DND-41 (cell line): ENCODE results near the gene AKAP17A.

Experiments used
- ATAC-seq: fragments of 200-7000 bp; cut with Tn5 transposase; 3 replicates; pipeline ENCODE4 v1.9.1; 2021; ENCODE audit warnings: low read depth; ENCODE audit not compliant: insufficient read depth
- DNase-seq: peaks from one replicate; pipeline ENCODE4 v3.0.0-alpha.2; 2020
- H2AFZ ChIP-seq: 2 replicates; pipeline ENCODE4 v1.6.0; 2012; ENCODE audit warnings: low read depth, low read length
- H3K27ac ChIP-seq: 2 replicates; pipeline ENCODE4 v1.5.1; 2012; ENCODE audit warnings: low read length, inconsistent platforms
- H3K27me3 ChIP-seq: fragments of 200-600 bp; sonication (generic); 2 replicates; pipeline ENCODE4 v1.6.0; 2012; ENCODE audit warnings: low read length, mild to moderate bottlenecking, inconsistent platforms; ENCODE audit not compliant: insufficient read depth, poor library complexity
- H3K36me3 ChIP-seq: 2 replicates; pipeline ENCODE4 v1.5.1; 2012; ENCODE audit warnings: low read length, inconsistent platforms; ENCODE audit not compliant: insufficient read depth
- H3K4me1 ChIP-seq: 2 replicates; pipeline ENCODE4 v1.5.1; 2012; ENCODE audit warnings: mild to moderate bottlenecking, low read length; ENCODE audit not compliant: insufficient read depth
- H3K4me2 ChIP-seq: 2 replicates; pipeline ENCODE4 v1.6.0; 2012; ENCODE audit warnings: mild to moderate bottlenecking, moderate library complexity, low read length, inconsistent platforms; ENCODE audit not compliant: insufficient read depth
- H3K4me3 ChIP-seq, 2 experiments: fragments of 200-600 bp in 1 of 2; shearing (Covaris generic) in 1 of 2; 2 replicates each; pipeline ENCODE4 v1.5.1; 2012 to 2016; ENCODE audit warnings: inconsistent platforms in 2 of 2, low read length in 2 of 2, mild to moderate bottlenecking in 2 of 2, low read depth in 1 of 2, moderate library complexity in 1 of 2
- H3K79me2 ChIP-seq: 2 replicates; pipeline ENCODE4 v1.6.0; 2012; ENCODE audit warnings: low read length, inconsistent platforms; ENCODE audit not compliant: insufficient read depth
- H3K9ac ChIP-seq: 2 replicates; pipeline ENCODE4 v1.6.0; 2012; ENCODE audit warnings: low read depth, mild to moderate bottlenecking, inconsistent platforms, low read length, moderate library complexity
- H3K9me3 ChIP-seq: 2 replicates; pipeline ENCODE4 v1.5.1; 2012; ENCODE audit warnings: low read length, moderate library complexity, mild to moderate bottlenecking, inconsistent platforms; ENCODE audit not compliant: insufficient read depth, severe bottlenecking
- H4K20me1 ChIP-seq: 2 replicates; pipeline ENCODE4 v1.6.0; 2012; ENCODE audit warnings: low read length; ENCODE audit not compliant: insufficient read depth
- EZH2 ChIP-seq: IDR thresholded peaks from 3 replicates; pipeline ENCODE4 v1.6.1; 2012; ENCODE audit warnings: borderline replicate concordance, low read depth, mild to moderate bottlenecking, moderate library complexity, low read length, inconsistent platforms; ENCODE audit not compliant: severe bottlenecking
- TF ChIP-seq, protein P1 (sequence below): IDR thresholded peaks from 2 replicates; pipeline ENCODE4 v1.5.1; 2012; ENCODE audit warnings: borderline replicate concordance, low read length, moderate library complexity, mild to moderate bottlenecking; ENCODE audit not compliant: poor library complexity, severe bottlenecking; ENCODE audit errors: extremely low read depth

The AKAP17A gene

DNA sequence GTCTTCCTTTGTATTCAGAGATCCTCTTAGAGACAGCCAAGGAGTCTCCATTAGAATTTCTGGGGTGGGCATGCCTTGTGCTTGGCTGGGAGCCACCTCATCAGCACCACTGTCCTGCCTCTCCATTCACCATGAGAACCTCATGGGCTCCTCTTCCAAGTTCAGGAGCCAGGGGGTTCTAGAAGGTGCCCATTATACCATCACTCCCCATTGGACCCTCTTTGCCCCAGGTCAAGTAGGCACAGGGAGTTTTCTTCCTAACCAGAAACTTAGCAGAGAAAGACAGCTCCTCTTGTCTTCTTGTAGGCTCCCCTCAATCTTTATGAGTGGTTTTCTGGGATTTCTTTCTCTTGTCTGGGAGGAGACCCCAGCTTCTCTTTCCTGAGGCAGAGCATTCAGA is 54.6 kb downstream of the AKAP17A start:
- Histone ChIP-seq H3K27ac (no peak overlapping the region), H3K79me2 (no peaks in the 10 kb centered on the region), H3K9ac (no peak overlapping the region), H3K4me1 (0 out of 2 replicates have a peak, but pooled peaks cover 4% of the 10 kb centered on the region), H3K4me3 (no peak overlapping the region), H3K4me2 (no peak overlapping the region), H3K9me3 (peaks cover 9% of the 10 kb centered on the region), H3K27me3 (no peaks in the 10 kb centered on the region), H4K20me1 (no peaks in the 10 kb centered on the region), H3K36me3 (no peaks in the 10 kb centered on the region), H2AFZ (no peak overlapping the region)
- no peak for DNase-seq
- ATAC-seq, result no peak
- TF ChIP-seq, protein P1, sequence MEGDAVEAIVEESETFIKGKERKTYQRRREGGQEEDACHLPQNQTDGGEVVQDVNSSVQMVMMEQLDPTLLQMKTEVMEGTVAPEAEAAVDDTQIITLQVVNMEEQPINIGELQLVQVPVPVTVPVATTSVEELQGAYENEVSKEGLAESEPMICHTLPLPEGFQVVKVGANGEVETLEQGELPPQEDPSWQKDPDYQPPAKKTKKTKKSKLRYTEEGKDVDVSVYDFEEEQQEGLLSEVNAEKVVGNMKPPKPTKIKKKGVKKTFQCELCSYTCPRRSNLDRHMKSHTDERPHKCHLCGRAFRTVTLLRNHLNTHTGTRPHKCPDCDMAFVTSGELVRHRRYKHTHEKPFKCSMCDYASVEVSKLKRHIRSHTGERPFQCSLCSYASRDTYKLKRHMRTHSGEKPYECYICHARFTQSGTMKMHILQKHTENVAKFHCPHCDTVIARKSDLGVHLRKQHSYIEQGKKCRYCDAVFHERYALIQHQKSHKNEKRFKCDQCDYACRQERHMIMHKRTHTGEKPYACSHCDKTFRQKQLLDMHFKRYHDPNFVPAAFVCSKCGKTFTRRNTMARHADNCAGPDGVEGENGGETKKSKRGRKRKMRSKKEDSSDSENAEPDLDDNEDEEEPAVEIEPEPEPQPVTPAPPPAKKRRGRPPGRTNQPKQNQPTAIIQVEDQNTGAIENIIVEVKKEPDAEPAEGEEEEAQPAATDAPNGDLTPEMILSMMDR, result no peak
- TF ChIP-seq EZH2, result no peak

DNA sequence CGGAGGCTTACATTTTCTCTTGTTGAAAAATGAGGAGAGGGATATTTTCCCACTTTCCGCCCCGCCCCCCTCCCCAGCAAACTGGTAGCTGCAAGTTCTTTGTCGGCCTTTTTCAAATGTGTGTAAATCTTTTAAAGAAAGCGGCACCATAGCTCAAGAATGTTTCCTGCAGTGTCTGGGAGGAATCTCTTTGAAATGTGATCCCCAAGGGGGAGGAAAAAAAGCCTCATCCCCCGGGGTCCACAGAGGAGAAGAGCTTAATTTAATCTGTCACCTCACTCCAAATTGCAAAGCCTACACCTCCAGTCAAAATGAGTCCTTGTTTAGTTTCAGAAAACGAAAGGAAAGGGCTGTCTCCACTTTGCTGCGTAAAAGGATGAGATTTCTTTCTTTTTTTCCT is 58.2 kb downstream of the AKAP17A start:
- Histone ChIP-seq H3K79me2 (no peaks in the 10 kb centered on the region), H3K4me1 (0 out of 2 replicates have a peak, but pooled peaks cover 4% of the 10 kb centered on the region), H3K4me2 (no peak overlapping the region), H3K36me3 (no peaks in the 10 kb centered on the region), H4K20me1 (no peaks in the 10 kb centered on the region), H3K27ac (no peak overlapping the region), H2AFZ (no peak overlapping the region), H3K27me3 (no peaks in the 10 kb centered on the region), H3K9ac (no peak overlapping the region), H3K9me3 (peaks cover 9% of the 10 kb centered on the region), H3K4me3 (no peak overlapping the region)
- no peak for DNase-seq
- ATAC-seq, result no peak
- TF ChIP-seq, protein P1, result no peak
- no peak for TF ChIP-seq EZH2
